Ishikawa (cell line): ENCODE results near the gene TMEM44.

ENCODE experiments used
- CEBPB ChIP-seq: IDR thresholded peaks from 2 replicates; pipeline ENCODE4 v1.6.1; 2012
- CREB1 ChIP-seq: IDR thresholded peaks from 2 replicates; pipeline ENCODE4 v1.6.1; 2012; ENCODE audit warnings: low read depth
- EGR1 ChIP-seq: IDR thresholded peaks from 2 replicates; pipeline ENCODE4 v1.6.1; 2012
- EP300 ChIP-seq: IDR thresholded peaks from 2 replicates; pipeline ENCODE4 v1.6.1; 2012; ENCODE audit warnings: borderline replicate concordance
- FOXM1 ChIP-seq: IDR thresholded peaks from 2 replicates; pipeline ENCODE4 v1.6.1; 2012; ENCODE audit warnings: low read depth, borderline replicate concordance
- NFIC ChIP-seq: IDR thresholded peaks from 2 replicates; pipeline ENCODE4 v1.6.1; 2012
- RAD21 ChIP-seq: IDR thresholded peaks from 2 replicates; pipeline ENCODE4 v1.6.1; 2012; ENCODE audit warnings: low read depth
- TAF1 ChIP-seq: IDR thresholded peaks from 2 replicates; pipeline ENCODE4 v1.6.1; 2012; ENCODE audit warnings: low read depth, mild to moderate bottlenecking
- TCF12 ChIP-seq: IDR thresholded peaks from 2 replicates; pipeline ENCODE4 v1.6.1; 2012; ENCODE audit warnings: low read depth
- TEAD4 ChIP-seq: IDR thresholded peaks from 2 replicates; pipeline ENCODE4 v1.6.1; 2012
- YY1 ChIP-seq: IDR thresholded peaks from 2 replicates; pipeline ENCODE4 v1.6.1; 2012; ENCODE audit warnings: low read depth
- ZBTB7A ChIP-seq: IDR thresholded peaks from 2 replicates; pipeline ENCODE4 v1.6.1; 2012; ENCODE audit warnings: low read depth
- TF ChIP-seq, protein P1 (sequence below): IDR thresholded peaks from 2 replicates; pipeline ENCODE4 v1.6.1; 2012
- TF ChIP-seq, protein P2 (sequence below): IDR thresholded peaks from 2 replicates; pipeline ENCODE4 v1.6.1; 2012
- TF ChIP-seq, protein P3 (sequence below): IDR thresholded peaks from 2 replicates; pipeline ENCODE4 v1.6.1; 2012; ENCODE audit warnings: low read depth, mild to moderate bottlenecking

Gene TMEM44

DNA sequence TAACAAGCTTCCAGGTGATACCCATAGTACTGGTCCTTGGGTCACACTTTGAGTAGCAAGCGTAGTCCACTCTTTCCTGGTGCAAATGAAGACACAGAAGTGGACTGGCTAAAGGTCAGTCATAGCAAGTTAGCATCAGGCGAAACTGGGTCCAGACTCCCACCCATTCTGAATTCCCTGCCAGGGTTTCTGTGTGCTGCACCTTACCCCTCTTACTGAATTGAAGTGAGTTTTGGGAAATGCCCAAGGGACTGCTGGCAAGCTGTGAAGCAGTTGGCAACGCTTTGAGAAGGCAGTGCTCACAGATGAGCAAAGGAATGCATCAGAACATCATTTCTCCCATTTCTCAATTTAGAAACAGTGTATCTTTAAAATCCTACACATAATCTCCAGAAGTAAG is 40.5 kb upstream of the TMEM44 start:
- TF ChIP-seq CEBPB = no peak
- no peak for TF ChIP-seq EP300
- TF ChIP-seq TCF12 = no peak
- TF ChIP-seq NFIC = no peak
- no peak for TF ChIP-seq YY1
- TF ChIP-seq TEAD4 = no peak
- no peak for TF ChIP-seq EGR1
- TF ChIP-seq, protein P1, sequence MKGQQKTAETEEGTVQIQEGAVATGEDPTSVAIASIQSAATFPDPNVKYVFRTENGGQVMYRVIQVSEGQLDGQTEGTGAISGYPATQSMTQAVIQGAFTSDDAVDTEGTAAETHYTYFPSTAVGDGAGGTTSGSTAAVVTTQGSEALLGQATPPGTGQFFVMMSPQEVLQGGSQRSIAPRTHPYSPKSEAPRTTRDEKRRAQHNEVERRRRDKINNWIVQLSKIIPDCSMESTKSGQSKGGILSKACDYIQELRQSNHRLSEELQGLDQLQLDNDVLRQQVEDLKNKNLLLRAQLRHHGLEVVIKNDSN = no peak
- TF ChIP-seq FOXM1 = no peak
- TF ChIP-seq TAF1 = no peak
- TF ChIP-seq, protein P2, sequence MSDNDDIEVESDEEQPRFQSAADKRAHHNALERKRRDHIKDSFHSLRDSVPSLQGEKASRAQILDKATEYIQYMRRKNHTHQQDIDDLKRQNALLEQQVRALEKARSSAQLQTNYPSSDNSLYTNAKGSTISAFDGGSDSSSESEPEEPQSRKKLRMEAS = no peak
- no peak for TF ChIP-seq RAD21

DNA sequence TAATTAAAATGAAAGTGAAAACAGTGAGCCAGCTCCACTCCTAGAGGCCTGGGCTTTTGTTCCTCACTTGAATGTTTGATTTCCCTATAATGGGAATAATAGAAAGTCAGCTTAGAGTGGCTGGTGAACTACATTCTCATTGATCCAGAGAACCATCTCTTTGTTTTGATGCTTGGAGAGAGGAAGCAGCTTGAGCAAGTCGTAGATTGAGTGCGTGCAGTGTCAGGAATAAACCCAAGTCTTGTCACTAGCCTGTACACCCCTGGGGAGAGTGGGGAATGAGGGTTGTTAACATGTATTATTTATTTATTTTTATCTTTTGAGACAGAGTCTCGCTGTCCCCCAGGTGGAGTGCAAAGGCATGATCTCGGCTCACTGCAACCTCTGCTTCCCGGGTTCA is 39.7 kb upstream of the TMEM44 start:
- TF ChIP-seq, protein P2 = no peak
- no peak for TF ChIP-seq NFIC
- no peak for TF ChIP-seq EGR1
- TF ChIP-seq EP300 = no peak
- TF ChIP-seq, protein P3, sequence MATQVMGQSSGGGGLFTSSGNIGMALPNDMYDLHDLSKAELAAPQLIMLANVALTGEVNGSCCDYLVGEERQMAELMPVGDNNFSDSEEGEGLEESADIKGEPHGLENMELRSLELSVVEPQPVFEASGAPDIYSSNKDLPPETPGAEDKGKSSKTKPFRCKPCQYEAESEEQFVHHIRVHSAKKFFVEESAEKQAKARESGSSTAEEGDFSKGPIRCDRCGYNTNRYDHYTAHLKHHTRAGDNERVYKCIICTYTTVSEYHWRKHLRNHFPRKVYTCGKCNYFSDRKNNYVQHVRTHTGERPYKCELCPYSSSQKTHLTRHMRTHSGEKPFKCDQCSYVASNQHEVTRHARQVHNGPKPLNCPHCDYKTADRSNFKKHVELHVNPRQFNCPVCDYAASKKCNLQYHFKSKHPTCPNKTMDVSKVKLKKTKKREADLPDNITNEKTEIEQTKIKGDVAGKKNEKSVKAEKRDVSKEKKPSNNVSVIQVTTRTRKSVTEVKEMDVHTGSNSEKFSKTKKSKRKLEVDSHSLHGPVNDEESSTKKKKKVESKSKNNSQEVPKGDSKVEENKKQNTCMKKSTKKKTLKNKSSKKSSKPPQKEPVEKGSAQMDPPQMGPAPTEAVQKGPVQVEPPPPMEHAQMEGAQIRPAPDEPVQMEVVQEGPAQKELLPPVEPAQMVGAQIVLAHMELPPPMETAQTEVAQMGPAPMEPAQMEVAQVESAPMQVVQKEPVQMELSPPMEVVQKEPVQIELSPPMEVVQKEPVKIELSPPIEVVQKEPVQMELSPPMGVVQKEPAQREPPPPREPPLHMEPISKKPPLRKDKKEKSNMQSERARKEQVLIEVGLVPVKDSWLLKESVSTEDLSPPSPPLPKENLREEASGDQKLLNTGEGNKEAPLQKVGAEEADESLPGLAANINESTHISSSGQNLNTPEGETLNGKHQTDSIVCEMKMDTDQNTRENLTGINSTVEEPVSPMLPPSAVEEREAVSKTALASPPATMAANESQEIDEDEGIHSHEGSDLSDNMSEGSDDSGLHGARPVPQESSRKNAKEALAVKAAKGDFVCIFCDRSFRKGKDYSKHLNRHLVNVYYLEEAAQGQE = no peak
- no peak for TF ChIP-seq TAF1
- TF ChIP-seq CEBPB = no peak
- no peak for TF ChIP-seq ZBTB7A
- TF ChIP-seq RAD21 = no peak
- TF ChIP-seq TCF12 = no peak
- TF ChIP-seq FOXM1 = no peak
- TF ChIP-seq CREB1 = no peak
- TF ChIP-seq, protein P1 = no peak
- no peak for TF ChIP-seq TEAD4
- TF ChIP-seq YY1 = no peak

DNA sequence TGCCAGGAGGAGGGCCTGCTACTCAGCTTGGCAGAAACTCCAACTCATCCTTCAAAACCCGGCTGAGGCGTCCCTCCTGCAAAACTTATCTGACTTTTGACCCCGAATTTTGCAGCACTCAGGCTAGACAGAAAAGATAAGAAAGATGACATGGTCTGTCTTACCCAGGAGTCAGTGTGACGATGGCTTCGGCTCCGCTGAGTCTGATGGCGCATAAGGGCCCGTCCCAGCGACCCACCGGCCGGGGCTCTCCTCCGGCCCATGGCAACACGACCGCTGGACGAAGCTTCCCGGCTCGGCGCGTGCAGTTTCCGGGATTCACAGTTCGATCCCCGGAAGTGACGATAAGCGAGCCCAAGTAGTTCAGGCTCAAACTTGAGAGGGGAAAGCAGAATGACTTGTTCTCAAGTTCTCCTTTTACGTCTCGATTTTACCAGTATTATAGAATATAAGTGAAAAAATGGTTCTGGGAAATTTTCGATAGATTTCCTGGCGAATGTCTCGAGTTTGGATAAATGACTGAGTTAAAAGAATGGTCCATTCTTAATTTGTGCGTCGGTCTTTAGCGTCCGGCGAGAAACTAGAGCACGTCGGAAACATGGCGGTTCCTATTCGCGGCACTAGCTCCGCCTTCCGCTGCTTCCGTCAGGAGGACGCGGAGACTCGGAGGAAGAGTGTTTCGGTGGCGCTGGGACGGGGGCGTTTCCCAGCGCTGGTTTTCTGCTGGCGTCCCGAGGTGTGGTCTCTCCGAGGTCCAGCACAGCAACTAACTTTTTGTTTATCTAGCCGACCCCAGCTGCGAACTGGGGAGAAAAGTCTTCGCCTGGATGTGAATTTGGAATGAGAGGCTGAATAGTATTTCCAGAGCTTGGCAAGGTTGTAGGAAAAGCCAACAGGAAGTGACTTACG is 38.9 kb upstream of the TMEM44 start, which contains the start of gene LSG1:
TSS of gene LSG1 (minus strand) at position 292 of the 909 bp plus-strand sequence. CDS start at position 263, 29 bp downstream.
- TF ChIP-seq TAF1 (peak; percentile 93), EGR1 (peak; percentile 90), FOXM1 (peak; percentile 61), TCF12 (peak; percentile 82), ZBTB7A (peak; percentile 54), NFIC (no peak; the same call in 1 of the 2 replicates), CREB1 (peak; percentile 88), TEAD4 (no peak), RAD21 (no peak), CEBPB (0 out of 2 replicates have a peak, but pooled peaks have one; percentile 1), YY1 (peak; percentile 95), EP300 (peak; percentile 45; the same call in 1 of the 2 replicates)
- TF ChIP-seq, protein P3 = no peak
- TF ChIP-seq, protein P1 = peak; percentile 69
- TF ChIP-seq, protein P2 = peak; percentile 94

DNA sequence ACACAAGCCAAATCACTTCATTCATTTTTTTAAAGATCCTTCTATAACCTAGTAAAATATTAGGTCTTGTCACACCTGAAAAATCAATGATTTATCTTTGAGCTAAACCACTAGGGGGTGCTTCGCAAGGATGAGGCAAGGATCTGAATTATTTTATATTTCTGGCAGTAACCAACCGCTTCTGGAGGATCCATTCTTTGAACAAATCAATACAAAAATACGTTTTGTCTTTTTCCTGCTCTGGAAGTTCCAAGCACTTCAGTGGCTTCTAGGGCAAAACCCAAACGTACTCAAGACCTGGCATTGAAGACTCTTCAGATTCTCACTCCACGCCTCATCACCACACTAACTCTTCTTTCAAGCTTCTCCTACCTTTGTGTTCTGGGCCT is 38.3 kb upstream of the TMEM44 start:
- TF ChIP-seq RAD21 (peak; percentile 31; the same call in 1 of the 2 replicates), EP300 (no peak), NFIC (no peak), CREB1 (no peak), TAF1 (no peak), YY1 (no peak), TCF12 (no peak), TEAD4 (no peak)
- TF ChIP-seq, protein P3 = no peak
